Measurements from ENCODE around the gene PTH1R.

The PTH1R gene

DNA sequence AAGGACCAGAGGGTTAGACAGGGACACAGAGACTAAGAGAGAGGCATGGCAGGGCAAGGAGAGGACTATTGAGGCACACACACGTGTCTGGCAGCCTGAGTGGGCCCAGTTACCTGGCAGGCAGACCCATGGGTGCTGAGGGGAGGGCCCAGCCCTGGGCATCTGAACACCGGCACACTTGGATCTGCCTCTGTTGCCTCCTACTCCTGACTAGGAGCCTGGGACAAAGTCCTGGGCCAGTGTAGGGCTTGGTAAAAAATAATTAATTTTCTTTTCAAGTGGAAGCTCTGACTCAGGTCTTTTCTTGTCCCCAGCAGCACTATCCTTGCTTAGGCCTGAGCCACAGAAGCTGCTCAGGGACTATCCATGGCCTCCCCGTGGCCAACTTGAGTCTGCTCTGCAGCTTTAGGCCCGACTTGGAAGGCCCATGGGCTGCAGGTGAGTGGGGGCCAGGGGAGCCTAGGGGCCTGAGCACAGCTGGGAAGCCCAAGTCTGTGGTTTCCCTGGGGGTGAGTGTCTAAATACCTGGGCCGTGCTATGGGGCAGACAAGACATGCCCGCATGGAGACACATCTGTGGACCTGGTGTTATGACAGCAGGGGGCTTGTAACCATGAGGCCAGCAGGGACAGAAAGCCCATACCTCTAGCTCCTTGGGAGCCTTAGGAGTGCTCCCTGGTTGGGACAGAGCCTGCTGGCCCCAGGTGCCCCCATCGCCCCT, at the start of gene PTH1R:
PTH1R (plus strand) TSS at position 316 of the 720 bp plus-strand sequence. CDS start 5,839 bp downstream, outside the sequence.
- DNase-seq: no peak

DNA sequence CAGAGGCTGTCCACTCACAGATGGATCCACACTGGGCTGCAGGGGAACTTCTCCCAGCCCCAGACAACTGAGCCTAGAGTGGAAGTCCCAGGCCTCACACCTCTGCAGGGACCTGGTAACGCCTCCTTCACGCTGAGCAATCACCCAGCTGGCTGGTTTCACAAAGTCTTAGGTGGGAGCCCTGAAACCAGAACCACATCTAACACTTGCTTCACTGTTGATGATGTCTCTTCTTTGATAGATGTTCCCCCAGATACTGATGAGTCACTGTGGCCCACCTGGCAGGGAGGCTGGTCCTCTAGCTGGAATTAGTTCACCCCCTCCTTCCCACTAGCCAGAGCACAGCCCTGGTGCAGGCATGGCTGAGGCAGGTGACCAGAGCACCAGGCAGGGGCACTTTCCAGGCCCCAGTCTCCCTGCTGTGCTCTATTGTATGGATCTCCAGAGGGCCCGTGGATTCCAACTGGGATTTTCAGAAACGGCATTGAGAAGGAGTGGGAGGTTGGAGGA, 47.8 kb upstream of the PTH1R start:
- peak; percentile 58 for DNase-seq

DNA sequence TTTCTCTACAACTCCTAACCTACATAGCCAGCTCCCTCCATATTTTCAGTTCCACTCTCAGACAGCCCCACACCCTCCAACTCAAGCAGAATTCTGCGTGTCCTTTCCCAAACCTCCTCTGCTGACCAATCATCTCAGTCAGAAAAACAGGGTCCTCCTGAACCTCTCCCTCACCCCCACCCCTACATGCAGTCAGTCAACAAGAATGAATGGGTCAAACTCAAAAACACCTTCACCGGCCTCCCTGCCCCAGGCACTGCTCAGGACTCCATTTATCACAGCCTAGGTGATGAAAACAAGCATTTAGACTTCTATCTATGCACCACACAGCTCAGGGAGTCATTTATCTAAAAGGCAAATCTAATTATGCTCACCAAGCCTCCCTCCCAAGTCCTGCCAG, 46.7 kb upstream of the PTH1R start:
- no peak for DNase-seq

DNA sequence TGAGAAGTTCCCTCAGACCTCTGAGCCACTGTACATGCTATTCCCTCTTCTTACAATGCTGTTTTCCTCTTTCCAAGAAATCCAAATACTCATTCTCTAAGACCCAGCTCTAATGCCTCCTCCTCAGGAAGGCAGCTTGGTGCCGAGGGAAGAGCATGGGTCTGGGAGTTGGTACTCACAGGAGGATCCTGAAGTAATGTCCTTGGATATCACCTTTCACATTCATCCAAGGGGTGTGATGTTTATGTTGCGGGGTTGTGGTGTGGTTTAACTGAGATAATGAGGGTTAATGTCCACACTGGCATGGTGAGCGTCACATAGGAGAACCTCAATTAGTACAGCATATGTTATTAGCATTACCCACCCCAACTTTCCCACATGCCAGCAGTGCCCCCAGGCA, 46.2 kb upstream of the PTH1R start:
- DNase-seq: no peak

DNA sequence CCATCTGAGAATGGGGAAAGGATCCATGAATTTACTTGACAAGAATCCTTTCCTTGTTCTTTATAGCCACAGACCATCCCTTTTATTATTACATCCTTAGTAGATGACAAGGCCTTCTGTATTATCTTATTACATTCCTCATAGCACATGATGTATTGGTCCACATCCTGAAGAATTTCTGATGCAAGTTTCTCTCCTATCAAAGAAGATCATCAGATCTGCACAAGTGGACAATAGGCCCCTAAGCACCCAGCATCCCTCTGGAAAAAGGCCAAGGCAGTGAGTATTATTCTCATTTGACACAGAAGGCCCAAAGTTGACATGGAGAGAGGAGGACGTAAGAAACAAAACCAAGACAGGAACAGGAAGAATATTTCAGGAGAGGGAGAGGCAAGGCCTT, 45.7 kb upstream of the PTH1R start:
- DNase-seq: no peak

DNA sequence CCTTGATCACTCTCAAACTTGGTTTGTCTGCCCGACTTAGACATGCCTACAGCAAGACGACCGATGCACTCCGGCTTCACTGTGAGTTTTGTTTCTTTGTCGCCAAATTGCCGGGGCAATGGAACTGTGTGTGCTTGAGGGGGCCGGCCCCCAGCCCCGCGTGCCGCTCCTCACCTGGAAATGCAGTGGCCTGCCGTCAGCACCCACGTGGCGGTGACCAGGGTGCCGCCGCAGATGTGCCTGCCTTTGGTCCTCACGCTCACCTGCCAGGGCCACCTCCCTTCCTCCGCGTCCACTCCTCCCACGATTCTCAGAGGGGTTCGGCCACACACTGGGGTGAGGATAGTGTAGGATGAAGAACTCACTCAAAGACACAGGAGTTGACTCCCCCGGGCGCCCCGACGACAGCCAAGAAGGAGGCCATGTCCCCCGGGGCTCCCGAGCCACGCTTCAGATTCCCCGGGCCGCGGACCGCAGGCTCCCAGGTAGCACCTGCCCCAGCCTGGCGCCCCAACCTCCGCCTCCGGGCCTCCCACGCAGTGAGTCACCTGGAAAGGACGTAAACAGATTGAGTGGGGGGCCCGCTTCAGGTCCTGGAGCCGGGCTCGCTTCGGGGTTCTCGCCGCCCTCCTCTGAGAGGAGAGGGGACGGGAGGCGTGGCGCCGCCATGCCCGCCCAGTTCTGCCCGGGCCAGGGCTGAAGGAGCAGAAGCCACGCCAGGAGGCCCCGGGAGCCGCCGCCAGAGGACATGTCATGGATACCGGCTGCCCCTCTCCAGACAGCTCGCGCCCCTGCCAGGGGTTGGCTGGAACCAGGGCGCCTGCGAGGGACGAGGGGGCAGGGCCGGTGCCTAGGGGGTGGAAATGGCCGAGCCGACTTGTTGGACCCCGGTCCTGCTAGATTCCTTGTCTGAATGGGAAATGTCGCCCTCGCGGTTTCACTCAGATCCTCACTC, 43.9 kb upstream of the PTH1R start:
- no peak for DNase-seq

DNA sequence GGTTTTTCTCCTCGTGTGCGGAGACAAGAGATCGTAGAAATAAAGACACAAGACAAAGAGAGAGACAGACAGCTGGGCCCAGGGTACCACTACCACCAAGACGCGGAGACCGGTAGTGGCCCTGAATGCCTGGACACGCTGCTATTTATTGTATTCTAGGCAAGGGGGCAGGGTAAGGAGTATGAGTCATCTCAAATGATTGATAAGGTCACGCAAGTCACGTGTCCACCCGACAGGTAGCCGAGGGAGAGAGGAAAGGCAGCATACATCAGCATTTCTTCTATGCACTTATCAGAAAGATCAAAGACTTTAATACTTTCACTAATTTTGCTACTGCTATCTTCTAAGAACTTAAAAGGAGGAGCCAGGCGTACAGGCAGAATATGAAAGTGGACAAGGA, 42.5 kb upstream of the PTH1R start:
- no peak for DNase-seq

DNA sequence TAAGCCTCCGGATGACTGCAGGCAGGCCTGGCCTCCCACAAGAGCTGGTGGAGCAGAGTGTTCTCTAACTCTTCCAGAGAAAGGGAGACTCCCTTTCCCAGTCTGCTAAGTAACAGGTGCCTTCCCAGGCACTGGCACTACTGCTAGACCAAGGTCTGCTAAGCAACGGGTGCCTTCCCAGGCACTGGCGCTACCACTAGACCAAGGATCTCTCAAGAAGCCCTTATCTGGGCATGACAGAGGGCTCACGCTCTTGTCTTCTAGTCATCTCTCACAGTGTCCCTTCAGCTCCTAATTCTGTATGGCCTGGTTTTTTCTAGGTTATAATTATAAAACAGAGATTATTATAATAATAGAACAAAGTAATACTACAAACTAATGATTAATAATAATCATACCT, 42.0 kb upstream of the PTH1R start:
- DNase-seq: no peak

DNA sequence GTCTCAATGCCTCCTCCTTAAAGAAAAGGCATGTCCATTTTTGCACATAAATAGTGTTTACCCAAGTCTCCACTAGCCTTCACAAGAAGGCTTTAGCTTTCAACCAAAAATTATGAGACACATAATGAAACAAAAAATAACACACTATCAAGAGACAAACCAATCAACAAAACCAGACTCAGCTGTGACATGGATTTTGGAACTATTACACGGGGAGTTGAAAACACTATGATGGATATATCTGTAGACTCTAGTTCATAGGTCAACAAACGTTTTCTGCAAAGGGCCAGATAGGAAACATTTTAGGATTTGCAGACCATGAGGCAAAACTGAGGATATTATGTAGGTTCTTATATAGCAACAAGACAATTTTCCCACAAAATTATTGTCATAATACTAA, 39.2 kb upstream of the PTH1R start:
- DNase-seq: no peak

DNA sequence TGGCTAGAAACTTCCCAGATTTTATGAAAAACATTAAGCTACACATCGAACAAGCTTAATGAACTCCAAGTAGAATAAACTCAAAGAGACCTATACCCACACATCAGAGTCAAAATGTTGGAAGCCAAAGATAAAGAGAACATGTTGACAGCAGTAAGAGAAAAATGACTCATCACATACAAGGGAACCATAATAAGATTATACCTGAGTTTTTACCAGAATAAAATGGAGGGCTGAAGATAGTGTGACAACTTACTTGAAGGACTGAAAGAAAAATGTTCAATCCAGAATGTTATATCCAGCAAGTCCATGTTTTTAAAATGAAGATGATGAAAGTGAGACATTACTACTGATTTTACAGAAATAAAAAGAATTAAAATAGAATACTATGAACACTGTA, 37.0 kb upstream of the PTH1R start:
- DNase-seq: no peak

DNA sequence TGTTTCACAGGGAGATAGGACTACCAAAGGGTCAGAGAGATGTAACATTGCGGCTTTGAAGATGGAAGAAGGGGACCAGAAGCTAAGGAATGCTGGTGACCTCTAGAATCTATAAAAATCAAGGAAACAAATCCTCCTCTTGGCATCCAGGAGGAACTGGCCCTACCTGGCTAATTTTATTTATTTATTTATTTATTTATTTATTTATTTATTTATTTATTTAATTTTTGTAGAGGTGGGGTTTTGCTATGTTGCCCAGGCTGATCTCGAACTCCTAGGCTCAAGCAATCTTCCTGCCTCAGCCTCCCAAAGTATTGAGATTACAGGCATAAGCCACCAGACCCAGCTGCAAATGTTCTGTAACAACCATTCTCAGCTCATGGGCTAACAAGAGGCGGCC, 34.0 kb upstream of the PTH1R start:
- DNase-seq: no peak

DNA sequence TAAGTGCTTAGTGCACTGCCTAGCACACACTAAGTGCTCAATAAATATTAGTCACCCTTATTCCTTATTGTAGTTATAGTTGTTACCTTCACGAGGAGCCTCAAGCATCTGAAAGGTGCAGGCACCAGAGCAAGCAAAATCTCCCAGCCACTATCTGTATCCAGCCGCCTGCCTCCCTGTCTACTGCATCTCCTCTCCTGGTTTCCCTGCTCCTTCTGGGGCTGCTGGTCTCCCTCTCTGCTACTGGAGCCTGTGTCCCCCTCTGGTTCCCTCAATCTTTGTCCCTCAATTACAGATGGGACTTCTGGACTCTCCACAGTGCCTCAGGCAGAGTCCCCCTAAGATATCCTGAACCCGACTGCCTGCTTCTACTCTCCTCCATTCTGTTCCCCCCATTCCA, 33.1 kb upstream of the PTH1R start:
- DNase-seq: no peak

DNA sequence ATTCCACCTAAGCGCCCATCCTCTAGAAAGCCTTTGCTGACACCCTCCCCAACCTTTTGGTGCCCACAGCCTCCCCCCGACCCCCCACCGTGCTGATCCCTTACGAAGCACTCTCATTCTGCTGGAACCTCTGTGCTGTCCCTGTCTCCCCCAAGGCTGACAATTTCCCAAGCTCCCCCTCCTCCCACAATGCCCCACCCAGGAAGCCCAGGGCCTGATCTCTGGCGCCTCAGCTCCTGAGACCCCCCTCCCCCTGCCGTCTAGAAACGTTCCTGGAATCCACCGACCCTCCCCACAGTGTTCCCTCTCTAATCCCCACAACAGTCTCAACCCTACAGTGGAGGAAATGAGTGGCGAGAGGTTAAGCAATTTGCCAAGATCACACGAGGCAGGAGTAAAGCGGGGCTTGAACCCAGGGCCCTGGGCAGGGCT, 32.6 kb upstream of the PTH1R start:
- DNase-seq: no peak

DNA sequence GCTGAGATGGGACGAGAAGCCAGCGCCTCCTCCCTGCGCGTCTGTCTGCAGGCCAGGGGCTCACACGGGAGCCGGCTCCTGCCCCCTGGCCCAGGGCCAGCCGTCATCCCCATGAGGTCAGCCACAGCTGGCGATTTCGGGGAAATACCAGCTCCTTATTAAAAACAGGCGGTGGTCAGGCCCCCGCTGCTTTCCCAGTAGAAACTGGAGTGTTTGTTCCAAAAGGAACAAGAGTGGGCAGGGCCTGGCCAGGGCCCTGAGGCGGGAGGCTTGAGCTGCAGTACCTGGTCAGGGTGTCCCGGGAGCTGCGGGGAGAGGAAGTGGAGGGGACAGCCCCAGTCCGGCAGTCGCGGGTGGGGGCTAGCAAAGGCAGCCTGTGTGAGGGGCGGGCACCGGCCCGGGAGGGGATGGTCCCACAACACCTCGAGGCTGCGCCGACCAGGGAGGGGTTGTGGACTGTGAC, 32.1 kb upstream of the PTH1R start:
- DNase-seq: no peak

DNA sequence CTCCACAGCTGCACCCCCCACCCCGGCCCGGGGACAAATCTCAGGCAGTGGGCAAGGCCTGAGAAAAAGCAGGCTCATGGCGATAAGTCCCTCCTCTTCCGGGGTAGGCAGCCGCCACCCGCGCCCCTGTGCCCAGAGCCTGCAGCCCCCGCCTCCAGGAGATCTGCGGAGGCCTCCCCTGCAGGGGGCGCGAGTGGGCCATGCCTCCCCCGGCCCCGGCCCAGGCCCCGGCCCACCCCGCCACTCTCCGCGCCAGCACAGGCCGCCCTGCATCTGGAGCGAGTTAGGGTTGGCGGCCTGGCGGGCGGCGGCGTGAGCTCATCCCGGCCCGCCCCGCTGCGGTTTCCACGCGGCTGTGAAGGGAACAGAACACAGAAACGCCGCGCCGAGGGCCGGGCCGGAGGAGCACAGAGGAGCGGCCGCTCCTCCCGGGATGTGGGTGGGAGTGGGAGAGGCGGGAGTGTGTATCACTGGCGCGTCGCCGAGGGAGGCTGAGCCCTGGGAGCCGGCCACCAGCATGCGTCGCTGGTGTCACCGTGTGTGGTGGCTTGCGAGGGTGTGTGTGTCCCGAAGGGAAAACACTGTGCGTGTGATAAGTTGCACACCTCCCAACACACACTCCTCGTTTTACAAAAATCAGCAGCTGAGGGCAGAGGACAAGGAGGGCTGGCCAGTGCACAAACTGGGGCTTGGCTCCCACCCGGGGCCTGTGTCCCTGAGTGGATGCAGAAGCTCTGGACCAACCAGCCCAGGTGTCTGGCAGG, 31.5 kb upstream of the PTH1R start:
- peak; percentile 74 for DNase-seq

DNA sequence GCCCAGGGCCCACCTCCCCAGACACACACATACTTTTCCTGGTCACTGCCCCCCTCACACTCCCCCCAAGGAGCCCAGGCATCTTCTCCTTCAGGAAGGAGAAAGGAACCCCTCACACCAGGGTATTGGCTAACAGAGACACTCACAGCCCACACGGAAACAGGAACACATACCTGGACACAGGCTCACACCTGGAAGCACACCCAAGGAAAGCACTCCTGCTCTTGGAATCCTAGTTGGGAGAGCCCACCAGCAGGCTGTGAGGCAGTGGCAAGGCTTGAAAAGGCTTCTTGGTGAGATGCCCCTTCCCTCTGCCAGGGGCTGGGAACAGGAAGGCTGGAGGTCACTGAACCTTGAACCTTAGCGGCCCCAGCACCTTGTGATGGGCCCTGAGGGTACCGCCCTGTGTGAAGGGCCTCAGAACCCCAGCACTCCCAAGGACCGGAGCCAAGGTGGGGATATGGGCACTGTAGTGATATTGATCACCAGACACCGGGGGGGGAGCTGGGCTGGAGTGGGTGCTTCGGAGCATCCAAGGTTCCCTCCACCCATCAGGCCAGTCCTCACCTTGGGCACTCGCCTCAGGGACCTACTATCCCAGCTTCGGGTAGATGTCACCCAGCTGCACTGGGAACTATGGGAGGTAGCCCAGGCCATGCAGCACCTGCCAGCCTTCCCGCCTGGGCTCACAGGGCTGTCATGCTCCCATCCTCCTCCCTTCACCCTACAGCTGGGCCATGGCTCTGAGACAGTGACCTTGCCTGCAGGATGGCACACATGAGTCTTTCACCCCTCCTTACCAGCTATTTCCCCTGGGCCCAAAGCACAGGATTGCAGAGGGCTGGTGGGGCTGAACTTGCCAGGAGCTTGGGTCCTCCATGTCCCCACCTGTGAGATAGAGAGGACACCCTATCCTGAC, 30.6 kb upstream of the PTH1R start:
- DNase-seq: no peak

DNA sequence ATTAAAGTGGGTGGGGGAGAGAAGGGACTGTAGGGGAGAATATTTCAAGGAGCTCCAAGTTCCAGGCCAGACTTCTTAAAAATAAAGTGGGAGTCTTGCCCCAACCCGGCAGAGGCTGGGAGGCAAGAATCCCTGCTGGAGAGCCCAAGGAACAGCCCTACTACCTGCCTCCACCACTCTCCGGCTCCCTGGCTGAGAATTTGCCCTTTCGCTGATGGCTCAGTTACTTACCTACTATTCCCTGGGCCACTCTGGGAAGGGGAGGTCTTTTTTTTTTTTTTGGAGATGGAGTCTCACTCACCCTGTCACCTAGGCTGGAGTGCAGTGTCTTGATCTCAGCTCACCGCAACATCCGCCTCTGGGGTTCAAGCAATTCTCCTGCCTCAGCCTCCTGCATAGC, 29.8 kb upstream of the PTH1R start:
- DNase-seq: no peak

DNA sequence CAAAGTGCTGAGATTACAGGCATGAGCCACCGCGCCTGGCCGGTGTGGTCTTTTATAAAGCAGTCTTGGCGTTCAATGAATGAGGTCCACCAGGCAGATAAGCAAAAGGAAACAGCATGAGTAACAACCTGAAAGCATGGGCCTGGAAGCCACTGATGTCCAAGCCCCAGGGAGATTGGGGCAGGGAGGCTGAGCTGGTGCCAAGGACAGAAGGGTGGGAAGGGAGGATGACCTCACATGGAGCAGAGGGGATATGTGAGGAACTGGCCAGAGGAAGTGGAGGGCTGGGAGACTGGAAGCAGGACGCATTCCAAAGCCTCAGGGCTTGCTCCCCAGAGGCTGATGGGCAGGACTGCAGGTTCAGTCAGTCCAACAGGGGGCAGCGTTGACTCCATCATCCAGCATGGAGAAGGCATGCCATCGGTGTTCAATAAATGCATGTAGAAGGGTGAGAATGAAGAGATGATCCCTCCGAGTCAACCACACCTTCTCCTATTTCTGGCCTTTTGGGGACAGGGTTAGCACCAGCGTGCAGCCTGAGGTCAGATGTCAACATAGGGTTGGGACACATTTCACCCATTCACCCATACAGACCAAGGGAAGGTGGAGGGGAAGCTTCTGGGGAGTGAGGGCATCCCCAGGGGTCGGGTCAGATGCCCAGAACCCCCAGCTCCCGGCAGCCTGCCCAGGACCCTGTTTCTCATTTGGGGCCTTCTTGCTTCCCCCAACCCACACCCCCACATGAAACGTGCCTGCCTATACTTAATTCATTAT, 29.1 kb upstream of the PTH1R start:
- peak; percentile 46 for DNase-seq

DNA sequence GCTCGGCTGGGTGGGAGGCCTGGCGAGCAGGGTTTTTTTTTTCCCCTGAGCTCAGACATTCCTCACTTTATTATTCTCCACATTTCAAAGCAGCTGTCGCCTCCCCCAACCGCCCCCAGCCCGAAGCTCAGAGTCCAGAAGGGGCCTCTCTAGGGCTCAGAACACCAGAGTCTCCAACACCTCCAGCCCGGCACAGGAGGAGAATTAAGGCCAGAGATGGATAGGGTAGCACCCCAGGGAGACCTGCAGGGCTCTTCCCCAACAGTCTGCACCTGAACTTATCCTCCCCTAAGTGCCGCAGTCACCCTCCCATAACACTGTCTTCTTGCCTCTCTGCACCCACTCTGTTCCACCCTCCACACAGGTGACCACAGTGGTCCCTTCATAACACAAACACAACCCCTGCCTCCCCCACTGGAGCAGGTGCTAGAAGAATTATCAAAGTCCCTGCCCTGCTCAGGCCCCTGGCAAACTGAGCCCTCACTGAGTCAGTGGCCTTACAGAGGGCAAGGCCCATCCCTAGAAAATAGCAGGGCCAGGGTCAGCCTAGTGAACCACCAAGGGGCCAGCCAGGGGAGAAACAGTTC, 28.4 kb upstream of the PTH1R start:
- no peak for DNase-seq

DNA sequence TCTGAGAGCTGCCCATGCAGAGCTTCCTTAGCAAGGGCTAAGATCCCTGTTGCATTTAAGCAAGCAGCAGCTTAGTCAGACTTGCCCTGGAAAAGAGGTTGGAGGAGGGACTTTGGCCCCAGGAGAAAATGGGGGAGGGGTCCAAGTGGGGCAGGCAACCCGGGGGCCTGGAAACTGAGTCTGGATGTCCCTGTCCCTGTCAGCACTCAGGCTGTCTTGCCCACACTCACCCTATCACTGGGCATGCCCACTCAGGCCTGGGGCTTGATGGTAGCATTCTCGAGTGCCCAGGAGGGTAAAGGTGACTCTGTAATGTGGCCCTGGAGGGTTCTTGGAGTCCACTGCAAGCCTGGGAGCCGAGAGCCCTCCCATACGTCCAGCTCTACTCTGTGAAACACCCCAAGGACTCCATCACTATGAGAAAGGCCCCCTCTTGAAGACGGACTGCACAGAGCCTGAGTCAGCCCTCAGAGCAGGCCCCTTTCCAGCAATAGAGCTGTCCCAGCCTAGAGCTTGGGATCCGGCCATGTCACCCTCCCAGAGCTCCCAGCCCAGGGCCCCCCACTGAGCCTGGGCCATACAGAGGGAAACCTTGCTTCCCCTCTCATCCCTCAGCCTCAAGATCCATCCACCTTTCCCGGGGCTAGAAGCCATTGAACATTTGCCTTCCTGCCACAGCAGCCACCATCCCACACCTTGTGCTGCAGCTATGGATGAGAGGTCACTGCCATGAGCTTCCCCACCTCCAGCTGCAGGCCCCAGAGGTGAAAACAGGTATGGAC, 27.6 kb upstream of the PTH1R start:
- DNase-seq: no peak

Data from stimulated activated CD4-positive, alpha-beta T cell treated with anti-CD3 and anti-CD28 coated beads, Interleukin-1b, Interleukin-23, amount 100 ng/mL, for 48 hours (primary cell).